ENCODE results near the gene ARHGAP24. TPM values are rescaled to one million over a fixed set of nuclear protein-coding genes. Genes with fewer than 3 reads are reported as not detected.
"Not testable (repeated sequence)": the region's sequence is repeated elsewhere in the genome, so short reads cannot be mapped to it uniquely, and the experiment has no call there.

ARHGAP24 gene
- total and polyA plus RNA-seq, 2 donors (not counting 3 experiments of a cell fraction or from before 2014, with no cell fraction given): 52.1 to 79.4 TPM

DNA sequence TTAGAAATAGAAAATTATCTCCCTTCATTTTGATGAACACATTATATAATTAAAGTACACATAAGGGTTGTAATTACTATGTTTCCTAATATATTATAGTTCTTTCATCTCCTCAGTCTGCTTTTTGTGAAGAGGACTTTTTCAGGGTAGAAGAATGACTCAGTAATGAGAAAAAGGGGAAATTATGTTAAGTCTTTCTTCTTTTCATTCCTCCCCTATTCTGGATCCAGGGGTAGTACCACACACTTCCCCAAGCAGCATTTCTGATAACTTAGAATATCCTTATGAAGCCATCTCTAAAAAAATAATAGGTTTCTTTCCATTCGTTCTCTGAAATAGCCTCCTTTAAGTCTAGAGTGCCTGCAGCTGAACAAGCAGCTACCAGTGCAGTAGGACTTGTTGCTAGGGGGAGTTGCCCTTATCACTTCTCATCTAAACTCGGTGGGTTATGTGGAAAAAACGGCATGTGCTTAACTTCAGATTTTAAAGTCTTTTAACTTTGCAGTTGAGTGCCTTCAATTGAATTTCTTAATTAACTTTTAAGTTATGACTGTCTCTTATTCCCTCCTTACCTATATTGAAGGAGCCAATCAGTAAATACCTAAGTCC is 184.8 kb downstream of the ARHGAP24 start:
- Histone ChIP-seq H3K9me1 (replicated peaks; ENCODE audit: control insufficient read depth, extremely low read depth, insufficient read depth, low read length) (no peaks in the 10 kb centered on the region), H3K79me2 (ENCODE audit: control insufficient read depth, insufficient read depth, low read length) (no peaks in the 10 kb centered on the region), H4K20me1 (replicated peaks; ENCODE audit: control insufficient read depth, extremely low read depth, insufficient read depth, low read length) (no peaks in the 10 kb centered on the region), H3K36me3 (ENCODE audit: control insufficient read depth in 2 of 2, extremely low read depth in 1 of 2, insufficient read depth in 2 of 2, low read length in 2 of 2) (no peaks in the 10 kb centered on the region), H3K4me2 (ENCODE audit: insufficient read depth, low read length) (no peak overlapping the region), H2AFZ (ENCODE audit: low read depth, low read length) (no peak overlapping the region), H3K4me3 (replicated peaks in 1 of 3; ENCODE audit: insufficient read depth in 1 of 3, low read depth in 1 of 3, low read length in 3 of 3) (no peak overlapping the region), H3K9ac (replicated peaks; ENCODE audit: extremely low read depth, insufficient read depth, low read length) (no peak overlapping the region), H3K4me1 (ENCODE audit: control insufficient read depth, extremely low read depth, insufficient read depth, low read length) (no peaks in the 10 kb centered on the region), H3K27ac (ENCODE audit: insufficient read depth, low read depth, low read length) (no peak overlapping the region), H3K27me3 (ENCODE audit: control insufficient read depth in 2 of 2, insufficient read depth in 2 of 2, low read length in 2 of 2) (no peaks in the 10 kb centered on the region), H3K9me3 (replicated peaks; ENCODE audit: control insufficient read depth, insufficient read depth, low read length) (no peaks in the 10 kb centered on the region)
- dilution Hi-C loops (cut with MboI; ENCODE audit: extremely low pct_ligation_motif_present, low sequenced_read_pairs): no loop called here
- intact Hi-C loops (cut with micrococcal nuclease): no loop called here
- FAIRE-seq: no peak
- DNase-seq (ENCODE audit: low read depth, low spot score): no peak
- POLR2A ChIA-PET: no interaction called here
- CTCF ChIA-PET: no interaction called here
- TF ChIP-seq MYC (IDR thresholded peaks at IDR 0.05; ENCODE audit: low read depth, low read length) (no peak), EZH2 (IDR thresholded peaks at IDR 0.05; ENCODE audit: borderline replicate concordance, low read depth, low read length, severe bottlenecking) (no peak), JUN (IDR thresholded peaks at IDR 0.05; ENCODE audit: borderline replicate concordance, insufficient read depth, insufficient read length, low read depth) (no peak)
- BruUV-seq (replicated peaks): no TSS peak

DNA sequence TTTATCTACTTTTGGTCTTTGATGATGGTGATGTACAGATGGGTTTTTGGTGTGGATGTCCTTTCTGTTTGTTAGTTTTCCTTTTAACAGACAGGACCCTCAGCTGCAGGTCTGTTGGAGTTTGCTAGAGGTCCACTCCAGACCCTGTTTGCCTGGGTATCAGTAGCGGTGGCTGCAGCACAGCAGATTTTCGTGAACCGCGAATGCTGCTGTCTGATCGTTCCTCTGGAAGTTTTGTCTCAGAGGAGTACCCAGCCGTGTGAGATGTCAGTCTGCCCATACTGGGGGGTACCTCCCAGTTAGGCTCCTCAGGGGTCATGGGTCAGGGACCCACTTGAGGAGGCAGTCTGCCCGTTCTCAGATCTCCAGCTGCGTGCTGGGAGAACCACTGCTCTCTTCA is 191.7 kb downstream of the ARHGAP24 start:
- H3K36me3 ChIP-seq (ENCODE audit: control insufficient read depth in 2 of 2, extremely low read depth in 1 of 2, insufficient read depth in 2 of 2, low read length in 2 of 2); BruUV-seq (replicated peaks); H4K20me1 ChIP-seq (replicated peaks; ENCODE audit: control insufficient read depth, extremely low read depth, insufficient read depth, low read length); DNase-seq (ENCODE audit: low read depth, low spot score); H2AFZ ChIP-seq (ENCODE audit: low read depth, low read length); H3K4me2 ChIP-seq (ENCODE audit: insufficient read depth, low read length); H3K9ac ChIP-seq (replicated peaks; ENCODE audit: extremely low read depth, insufficient read depth, low read length); dilution Hi-C loops (cut with MboI; ENCODE audit: extremely low pct_ligation_motif_present, low sequenced_read_pairs); FAIRE-seq; H3K9me3 ChIP-seq (replicated peaks; ENCODE audit: control insufficient read depth, insufficient read depth, low read length); H3K4me3 ChIP-seq (replicated peaks in 1 of 3; ENCODE audit: insufficient read depth in 1 of 3, low read depth in 1 of 3, low read length in 3 of 3); H3K27ac ChIP-seq (ENCODE audit: insufficient read depth, low read depth, low read length); H3K4me1 ChIP-seq (ENCODE audit: control insufficient read depth, extremely low read depth, insufficient read depth, low read length); intact Hi-C loops (cut with micrococcal nuclease); CTCF ChIA-PET; H3K27me3 ChIP-seq (ENCODE audit: control insufficient read depth in 2 of 2, insufficient read depth in 2 of 2, low read length in 2 of 2); H3K9me1 ChIP-seq (replicated peaks; ENCODE audit: control insufficient read depth, extremely low read depth, insufficient read depth, low read length); H3K79me2 ChIP-seq (ENCODE audit: control insufficient read depth, insufficient read depth, low read length); POLR2A ChIA-PET: not testable (repeated sequence)

Data from endothelial cell of umbilical vein (primary cell).